CD4-positive, alpha-beta T cell treated with Interleukin-17A for 1 hour (primary cell): Measurements from ENCODE around the gene ARHGAP23.
A peak's percentile ranks its signal among the peaks of the same experiment; 100 is the strongest.
"Not testable (repeated sequence)": the region's sequence is repeated elsewhere in the genome, so short reads cannot be mapped to it uniquely, and the experiment has no call there.

Experiments
- DNase-seq: peaks from one replicate; pipeline ENCODE4 v3.0.0-alpha.2; 2020

The ARHGAP23 gene

DNA sequence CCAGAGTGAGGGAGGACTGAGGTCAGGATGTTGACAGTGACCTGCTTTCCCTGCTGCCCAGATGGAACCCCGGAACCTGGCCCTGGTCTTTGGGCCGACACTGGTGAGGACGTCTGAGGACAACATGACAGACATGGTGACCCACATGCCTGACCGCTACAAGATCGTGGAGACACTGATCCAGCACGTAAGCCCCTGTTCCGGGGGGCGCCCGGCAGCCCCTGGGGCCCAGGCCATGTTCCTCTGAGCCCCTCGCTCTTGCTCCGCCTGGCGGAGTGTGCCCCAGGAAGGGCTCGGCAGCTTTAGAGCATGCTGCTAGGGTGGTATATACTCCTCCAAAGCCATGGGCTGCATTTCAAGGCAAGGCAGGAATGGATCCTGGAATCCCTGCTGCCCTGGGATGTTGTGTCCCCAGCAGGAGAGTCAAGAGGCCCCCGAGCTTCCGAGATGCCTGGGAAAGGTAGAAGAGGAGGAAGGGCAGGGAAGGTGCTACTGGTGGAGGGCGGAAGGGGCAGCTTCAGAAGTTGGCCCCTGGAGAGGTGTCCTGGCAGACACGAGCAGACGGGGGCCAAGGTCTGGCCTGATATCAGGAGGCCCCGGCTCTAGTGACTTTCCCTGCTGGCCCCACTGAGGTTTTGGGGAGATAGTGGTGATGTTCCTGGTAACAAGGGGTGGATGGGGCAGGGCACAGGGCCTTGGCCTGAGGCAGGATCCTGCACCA is 63.2 kb downstream of the ARHGAP23 start:
- DNase-seq: not testable (repeated sequence)

DNA sequence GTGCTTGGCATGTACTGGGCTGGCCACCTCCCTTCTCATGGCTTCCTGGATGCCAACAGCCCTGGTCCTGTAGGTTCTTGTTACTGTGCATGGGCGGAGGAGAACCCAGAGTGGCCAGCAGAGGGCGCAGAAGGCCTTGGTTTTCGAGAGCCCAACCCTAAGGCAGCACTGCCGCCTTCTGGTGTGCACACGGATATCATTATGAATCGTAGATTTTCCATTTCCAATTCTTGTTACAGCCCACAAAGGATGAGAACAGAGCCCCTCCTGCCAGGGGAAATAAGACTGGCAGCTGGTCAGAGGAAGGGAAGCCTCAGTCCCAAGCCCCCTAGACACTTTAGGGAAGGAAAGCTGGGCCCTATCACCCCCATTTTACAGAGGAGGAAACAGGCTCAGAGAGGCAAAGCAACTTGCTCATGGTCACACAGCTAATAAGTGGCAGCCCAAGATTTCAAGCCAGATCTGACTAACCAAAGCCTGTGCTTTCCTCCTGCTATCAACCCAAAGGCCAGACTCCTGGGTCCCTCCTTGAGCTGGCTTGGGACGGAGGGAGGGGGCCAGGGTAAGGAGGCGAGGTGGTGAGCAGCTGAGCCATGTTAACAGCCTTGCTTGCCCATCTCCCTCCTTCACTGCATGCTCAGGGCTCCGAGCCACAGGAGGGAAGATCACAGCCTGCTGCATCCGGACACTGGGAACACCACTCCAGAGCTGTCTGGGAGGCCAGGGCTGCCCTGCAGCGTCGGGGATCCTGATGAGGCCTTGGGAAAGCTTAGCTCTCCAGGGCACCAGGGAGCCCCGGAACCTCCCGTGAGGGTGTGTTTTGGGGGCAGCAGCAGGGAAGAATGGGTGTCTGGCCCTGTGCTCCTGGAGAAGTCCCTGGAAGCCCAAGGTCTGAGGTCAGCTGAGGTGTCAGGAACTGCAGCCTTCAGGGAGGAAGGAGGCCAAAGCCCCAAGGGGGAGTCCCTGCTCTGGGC is 64.1 kb downstream of the ARHGAP23 start:
- DNase-seq: peak; percentile 91

DNA sequence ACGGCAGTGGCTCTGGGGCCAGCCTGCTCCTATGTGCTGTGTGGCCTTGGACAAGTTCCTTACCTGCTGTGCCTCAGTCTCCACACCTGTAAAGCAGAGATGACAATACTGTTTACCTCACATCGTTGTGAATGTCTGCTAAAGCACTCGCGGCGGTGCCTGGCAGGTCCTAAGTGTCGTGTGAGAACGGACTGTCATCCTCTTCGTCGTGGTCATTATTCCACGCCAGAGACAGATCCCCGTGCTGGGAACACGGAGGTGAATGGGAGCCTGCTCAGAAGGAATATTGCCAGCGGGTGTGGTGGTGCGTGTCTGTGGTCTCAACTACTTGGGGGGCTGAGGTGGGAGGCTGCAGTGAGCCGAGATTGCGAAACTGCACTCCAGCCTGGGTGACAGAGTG is 65.9 kb downstream of the ARHGAP23 start:
- not testable (repeated sequence) for DNase-seq

DNA sequence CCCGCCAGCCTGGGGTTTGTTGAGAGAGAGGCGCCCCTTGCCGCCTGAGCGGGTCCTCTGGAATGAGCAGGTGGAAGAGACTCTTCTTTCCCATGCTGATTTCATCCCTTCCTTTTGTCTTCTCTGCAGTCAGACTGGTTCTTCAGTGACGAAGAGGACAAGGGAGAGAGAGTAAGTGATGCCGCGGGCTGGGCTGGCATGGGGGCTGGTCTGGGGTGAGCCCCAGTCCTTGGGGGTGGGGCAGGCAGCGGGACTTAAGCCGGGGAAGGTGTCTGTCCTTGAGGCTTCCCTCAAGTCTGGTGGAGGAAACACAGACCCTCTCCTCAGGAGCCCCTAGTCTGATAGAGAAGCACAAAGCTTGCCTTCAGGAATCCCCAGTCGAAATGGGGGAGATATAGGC is 69.4 kb downstream of the ARHGAP23 start:
- not testable (repeated sequence) for DNase-seq

DNA sequence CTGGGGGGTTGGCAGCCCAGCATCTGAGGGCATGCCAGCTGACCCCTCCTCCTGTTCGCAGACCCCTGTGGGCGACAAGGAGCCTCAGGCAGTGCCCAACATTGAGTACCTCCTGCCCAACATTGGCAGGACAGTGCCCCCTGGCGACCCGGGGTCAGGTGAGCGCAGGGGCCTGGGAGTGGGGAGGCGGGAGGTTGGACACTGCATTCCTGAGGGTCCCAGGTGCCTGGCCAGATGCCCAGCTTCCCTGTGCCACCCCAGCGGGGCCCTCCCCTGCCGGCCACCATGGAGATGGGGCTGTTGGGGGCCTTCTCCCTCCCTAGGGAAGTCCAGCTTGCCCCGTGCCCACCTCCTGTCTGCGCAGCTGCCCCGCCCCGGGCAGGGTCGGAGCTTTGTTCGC is 70.1 kb downstream of the ARHGAP23 start:
- DNase-seq: no peak

DNA sequence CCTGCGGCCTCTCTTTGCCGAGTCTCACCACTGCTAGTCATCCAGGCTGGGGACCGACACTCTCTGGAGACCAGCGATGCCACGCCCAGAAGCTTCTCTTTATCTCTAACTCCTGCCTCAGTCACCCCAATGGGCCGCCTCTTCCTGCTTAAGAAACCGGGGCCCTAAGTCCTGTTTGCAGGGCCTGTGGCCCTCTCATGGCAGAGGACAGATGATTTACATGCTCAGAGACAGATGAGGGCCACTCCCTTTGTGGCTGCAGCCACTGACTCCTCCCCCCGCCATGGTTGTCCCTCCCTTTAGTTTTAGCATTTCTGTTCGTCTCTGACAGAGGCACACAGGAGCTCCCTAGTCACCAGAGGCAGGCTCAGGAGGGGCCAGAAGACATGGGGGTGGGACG is 71.0 kb downstream of the ARHGAP23 start:
- not testable (repeated sequence) for DNase-seq

DNA sequence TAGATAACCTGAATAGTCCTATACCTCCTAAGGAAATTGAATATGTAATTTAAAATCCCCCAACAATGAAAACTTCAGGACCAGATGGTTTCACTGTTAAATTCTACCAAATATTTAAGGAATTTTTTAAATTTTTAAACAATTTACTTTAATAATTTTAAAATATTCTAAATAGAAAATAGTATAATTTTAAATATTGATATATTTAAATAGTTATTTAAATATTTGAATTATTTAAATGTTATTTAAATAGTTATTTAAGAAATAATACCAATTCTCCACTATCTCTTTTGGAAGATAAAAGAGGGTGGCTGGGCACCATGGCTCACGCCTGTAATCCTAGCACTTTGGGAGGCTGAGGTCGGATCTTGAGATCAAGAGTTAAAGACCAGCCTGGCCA is 73.5 kb downstream of the ARHGAP23 start:
- not testable (repeated sequence) for DNase-seq

DNA sequence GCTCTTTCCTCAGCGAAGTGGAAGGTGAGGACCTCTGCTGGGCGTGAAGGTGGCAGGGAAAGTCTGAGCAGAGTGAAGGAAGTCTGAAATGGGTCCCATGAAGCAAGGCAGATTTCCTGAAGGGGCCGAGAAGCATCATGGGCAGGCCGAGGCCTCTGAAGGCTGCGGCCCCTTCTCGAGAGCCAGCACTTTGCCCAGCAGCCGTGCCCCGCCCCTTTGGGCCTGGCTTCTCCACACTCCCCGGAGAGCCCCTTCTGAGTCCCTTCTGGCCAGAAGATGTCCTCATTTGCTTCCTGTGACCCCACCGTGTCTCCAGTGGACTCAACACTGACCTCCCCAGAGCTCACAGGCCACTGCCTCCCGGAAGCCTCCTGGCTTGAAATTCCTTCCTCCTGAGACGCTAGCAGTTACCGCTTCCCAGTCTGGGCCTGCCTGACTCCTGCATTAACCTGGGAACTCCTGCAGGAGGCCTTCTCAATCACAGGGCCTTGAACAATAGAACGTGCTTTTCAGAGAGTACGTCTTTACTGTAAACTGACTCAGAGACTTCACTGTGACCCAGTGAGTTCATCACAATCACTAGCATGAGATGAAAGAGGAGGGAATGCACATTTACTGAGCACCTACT is 75.1 kb downstream of the ARHGAP23 start:
- DNase-seq: not testable (repeated sequence)

DNA sequence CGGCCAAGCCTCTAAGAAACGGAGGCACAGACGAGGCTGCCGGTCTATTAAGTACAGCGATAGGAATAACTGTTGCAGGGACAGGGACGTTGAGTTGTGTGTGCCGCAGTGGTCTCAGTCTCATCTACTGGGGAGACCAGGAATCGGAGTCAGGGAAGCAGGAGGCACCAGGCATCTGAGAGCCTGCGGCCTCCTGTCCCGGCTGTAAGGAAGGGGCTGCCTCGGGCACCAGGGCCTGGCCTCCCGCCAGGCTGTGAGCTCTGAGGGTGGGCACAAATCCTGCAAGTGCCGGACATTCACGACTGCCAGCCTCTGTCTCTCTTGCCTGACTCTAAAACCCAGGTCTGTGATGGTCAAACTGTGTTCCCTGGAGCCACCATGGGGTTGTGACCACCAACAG is 76.0 kb downstream of the ARHGAP23 start:
- no peak for DNase-seq

DNA sequence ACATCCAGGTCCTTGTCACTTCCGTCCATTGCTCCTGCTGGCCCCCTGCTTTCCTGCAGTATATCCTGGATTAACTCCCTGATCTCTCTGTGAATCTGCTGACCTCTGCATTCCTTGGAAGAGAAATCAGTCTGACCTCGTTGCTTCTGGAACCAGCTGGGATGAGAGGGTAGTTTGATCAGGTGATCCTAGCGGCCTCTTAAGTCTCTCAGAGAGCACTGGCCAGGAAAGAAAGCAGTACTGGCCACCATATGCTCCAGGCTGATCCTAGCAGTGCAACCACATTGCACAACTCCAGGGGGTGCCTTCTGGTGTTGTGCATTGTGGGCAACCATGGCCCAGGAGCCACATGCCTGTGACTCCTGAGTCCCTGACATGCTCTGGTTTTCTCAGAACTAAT is 79.2 kb downstream of the ARHGAP23 start:
- no peak for DNase-seq

DNA sequence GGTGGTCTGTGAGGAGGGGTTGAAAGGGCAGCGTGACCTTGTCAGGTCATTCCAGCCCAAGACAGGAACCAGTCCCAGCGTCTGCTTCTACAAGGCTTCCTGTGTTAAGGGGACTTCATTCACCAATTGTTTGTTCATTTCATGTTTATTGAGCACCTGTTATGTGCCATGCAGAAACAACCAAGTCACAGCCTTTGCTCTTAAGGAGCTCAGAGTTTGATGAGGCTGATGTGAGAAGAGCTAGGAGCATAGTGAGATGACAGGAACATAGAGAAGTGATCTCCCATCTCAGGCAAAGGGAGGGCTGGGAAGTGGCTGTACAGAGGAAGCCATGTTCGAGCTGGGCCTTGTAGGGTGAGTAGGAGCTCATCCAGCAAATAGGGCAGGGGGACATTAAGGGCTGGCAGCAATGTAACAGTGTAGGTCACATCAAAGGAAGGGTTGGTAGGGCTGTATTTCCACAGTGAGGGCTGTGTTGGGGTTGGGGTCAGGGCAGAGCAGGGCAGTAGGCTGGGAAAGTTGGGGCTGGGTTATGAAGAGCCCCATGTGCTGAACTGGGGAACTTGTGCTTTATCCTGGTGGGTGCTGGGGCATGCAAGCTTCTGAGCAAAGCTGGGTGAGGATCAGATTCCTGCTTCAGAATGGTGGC is 79.8 kb downstream of the ARHGAP23 start:
- DNase-seq: no peak

DNA sequence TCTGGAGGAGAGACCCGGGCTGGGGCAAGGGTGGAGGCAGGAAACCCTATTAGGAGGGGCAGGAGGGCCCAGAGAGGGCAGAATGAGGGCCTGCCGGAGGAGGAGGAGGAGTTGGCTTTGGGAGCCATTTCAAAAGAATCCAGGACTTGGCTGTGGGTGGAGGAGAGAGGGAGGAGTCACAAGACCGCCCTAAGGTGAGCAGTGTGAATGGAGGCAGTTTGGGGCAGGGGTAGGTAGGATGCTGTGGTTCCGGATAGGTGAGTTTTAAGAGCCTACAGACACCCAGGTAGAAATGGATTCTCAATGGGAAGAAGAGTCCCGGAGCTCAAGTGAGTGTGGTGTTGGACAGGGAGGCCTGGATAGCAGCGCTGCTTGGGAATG is 80.3 kb downstream of the ARHGAP23 start:
- no peak for DNase-seq

DNA sequence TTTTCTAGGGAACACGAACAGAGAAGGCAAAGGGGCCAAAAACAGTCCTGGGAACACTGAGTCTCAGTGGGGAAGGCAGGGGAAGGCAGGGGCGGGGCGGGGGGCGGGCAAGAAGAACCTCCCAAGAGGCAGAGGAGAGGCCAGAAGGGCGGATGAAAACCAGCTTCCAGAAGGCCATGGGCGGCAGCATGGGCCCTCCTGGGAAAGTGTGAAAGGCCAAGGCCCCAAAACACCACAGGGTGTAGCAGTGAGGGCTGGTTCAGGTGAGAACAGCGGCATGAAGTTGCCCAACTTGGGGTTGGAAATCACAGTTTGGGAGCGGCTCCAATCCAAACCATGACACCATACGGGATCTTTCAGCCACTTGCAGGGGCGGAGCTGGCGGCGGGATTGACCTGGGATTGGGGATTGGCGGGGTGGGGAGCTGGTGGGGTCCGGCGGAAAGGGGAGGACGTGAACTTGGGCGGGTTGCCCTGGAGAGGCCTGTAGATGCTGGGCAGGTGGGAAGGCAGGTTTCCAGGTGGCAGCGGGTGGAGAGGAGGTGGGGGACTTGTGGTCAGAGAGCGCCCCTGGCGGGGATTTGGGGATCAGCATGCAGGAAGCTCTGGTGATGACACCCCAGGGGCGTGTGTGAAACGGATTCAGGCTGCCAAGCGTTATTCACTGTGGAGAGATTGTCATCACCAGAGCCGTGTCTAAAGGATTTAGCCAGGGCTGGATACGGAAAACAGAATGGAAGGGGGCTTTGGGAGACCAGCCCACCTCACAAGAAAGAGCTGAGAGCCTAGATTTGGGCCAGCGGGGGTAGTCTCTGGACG is 80.9 kb downstream of the ARHGAP23 start:
- DNase-seq: peak; percentile 73

DNA sequence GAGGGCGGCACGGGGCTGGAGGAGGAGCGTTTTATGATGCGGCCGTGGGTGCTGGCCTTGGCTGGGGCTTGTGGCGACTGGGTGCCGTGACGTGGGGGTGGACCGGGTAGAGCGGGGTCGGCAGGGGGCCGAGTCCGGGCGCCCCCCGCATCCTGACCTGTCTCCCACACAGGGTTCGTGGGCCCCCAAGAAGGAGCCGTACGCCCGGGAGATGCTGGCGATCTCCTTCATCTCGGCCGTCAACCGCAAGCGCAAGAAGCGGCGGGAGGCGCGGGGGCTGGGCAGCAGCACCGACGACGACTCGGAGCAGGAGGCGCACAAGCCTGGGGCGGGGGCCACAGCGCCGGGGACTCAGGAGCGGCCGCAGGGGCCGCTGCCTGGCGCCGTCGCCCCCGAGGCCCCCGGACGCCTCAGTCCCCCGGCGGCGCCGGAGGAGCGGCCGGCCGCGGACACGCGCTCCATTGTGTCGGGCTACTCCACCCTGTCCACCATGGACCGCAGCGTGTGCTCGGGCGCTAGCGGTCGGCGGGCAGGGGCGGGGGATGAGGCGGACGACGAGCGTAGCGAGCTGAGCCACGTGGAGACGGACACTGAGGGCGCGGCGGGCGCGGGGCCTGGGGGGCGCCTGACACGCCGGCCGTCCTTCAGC is 81.6 kb downstream of the ARHGAP23 start:
- no peak for DNase-seq

DNA sequence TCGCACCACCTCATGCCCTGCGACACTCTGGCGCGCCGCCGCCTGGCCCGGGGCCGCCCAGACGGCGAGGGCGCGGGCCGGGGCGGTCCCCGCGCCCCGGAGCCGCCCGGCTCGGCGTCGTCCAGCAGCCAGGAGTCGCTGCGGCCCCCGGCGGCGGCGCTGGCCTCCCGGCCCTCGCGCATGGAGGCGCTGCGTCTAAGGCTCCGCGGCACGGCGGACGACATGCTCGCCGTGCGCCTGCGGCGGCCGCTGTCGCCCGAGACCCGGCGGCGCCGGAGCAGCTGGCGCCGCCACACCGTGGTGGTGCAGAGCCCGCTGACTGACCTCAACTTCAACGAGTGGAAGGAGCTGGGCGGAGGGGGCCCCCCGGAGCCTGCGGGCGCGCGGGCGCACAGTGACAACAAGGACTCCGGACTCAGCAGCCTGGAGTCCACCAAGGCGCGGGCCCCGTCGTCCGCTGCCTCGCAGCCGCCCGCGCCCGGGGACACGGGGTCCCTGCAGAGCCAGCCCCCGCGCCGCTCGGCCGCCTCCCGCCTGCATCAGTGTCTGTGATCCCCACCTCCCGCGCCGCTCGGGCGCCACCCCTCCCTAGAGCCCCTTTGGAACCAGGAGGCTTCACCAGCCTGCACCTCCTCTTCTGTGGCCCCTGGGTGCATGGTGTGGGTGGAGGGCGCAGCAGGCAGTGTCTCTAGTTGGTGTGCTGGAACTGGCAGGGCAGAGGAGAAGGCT is 82.3 kb downstream of the ARHGAP23 start:
- DNase-seq: no peak

DNA sequence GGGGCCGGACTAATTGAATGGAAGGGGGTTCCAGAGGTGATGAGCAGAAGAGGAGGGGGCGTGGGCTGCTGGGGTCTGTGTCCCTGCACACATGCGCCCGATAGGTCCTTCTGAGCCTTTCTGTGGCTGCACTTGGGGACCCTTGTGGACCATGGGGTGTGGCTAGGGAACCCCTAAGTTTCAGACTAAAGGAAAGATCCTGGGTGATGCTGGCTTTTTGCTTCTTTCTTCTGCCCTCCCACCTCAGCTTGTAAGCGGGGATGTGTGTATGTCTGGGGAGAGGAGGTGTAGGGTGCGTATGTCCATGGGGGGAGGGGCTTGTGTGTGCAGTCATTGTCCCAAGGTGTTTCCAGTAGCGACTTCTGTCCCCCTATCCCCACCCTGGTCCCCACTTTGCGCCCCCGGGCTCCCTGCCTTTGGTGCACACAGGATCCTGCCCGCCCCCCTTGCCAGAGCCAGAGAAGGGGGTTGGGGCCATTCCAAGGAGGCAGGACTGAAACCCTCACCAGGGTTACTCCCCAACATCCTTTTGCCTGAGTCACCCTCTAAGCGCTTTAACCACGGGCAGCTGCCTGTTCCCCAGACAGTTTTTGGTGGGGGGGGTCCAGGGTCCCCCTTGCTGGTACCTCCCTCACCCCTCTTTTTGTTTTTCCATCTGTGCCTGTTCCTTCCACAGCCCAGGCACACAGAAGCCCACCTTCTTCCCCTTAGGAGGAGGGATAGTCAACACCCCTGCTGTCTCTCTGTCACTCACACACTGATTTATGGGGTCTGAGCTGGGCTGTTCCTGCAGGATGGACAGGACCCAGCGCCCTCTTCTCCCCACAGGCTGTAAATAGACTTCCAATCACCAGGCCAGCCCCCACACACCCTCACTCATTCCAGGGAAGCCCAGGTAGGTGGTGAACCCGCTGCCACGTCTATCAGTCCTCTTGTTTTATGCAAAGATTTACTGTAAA is 83.2 kb downstream of the ARHGAP23 start:
- DNase-seq: no peak

DNA sequence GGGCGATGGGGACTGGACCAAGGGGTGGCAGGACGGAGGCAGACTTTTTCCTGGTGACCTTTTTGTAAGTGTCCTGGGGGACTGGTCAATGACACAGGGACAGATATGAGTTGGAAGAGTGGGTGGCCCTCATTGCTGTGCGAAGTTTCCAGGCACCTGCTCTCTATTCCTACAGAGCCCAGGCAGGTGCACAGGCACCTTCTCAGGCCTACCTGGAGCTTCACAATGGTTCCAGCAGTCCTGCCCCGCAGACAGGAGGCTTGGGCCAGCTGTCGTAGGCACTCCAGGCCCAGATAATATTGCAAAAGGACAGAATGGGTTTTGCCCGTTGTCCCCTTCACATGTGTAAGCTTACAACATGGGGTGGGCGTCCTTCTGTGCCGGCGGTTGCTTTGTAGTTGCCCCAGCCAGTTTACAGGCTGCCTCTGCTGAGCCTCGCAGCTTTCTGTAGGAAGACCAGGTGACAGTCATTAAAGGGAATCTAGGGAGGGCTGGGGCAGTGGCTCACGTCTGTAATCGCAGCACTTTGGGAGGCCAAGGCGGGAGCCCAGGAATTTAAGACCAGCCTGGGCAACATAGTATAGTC is 84.3 kb downstream of the ARHGAP23 start:
- DNase-seq: no peak

DNA sequence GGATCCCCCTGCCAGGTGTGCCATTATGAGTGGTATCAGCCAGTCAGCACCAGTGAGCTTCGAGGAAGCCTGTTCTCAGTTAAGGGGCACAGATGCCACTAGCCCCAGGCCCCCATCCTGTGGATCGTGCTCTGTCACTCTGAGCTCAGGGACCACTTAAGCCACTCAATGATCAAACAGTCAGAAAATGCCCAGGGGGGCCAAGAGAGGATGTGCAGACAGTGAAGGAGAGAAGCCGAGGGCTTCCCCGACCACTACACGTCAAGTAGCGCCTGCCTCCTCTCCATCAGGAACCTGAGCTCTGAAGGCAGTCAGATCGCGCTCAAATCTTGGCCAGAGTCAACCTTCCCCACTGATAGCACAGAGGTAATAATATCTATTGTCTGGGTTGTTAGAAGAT is 98.3 kb downstream of the ARHGAP23 start:
- not testable (repeated sequence) for DNase-seq

DNA sequence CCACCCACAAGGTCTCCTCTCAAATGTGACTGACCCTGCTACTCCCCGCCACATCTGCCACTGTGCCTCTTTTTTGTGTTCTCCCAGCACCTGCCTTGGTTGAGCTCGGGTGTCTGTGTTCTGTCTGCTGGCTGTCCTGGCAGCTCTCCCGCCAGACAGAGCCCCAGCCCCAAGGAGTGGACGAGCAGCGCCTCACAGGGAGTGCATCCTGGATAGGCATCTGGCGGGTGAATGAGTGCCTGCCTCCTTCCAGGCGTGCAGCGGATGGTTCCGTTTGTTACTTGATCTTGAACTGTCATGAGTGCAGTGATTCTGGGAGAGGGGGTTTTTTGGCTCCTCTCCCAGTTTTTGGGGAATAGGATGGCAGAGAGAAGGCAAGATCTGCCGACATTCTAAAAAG is 99.9 kb downstream of the ARHGAP23 start:
- DNase-seq: not testable (repeated sequence)
